WERI-Rb-1 (cell line): Measurements from ENCODE around the gene FOCAD.

Source experiments
- DNase-seq: peaks from one replicate; pipeline ENCODE4 v3.0.0-alpha.2; 2020
- H3K27ac ChIP-seq: fragments of 250-450 bp; sonication (Bioruptor Pico); 2 replicates; pipeline ENCODE4 v1.5.1; 2020; ENCODE audit warnings: mild to moderate bottlenecking, moderate library complexity
- H3K27me3 ChIP-seq: fragments of 250-450 bp; sonication (Bioruptor Pico); 2 replicates; pipeline ENCODE4 v1.5.1; 2021; ENCODE audit warnings: mild to moderate bottlenecking, low read depth, moderate library complexity; ENCODE audit not compliant: insufficient read depth, severe bottlenecking
- H3K36me3 ChIP-seq: fragments of 250-450 bp; sonication (Bioruptor Pico); 2 replicates; pipeline ENCODE4 v1.5.1; 2020; ENCODE audit warnings: mild to moderate bottlenecking, moderate library complexity
- H3K4me3 ChIP-seq: 2 replicates; pipeline ENCODE4 v1.5.1; 2011; ENCODE audit warnings: low read depth, mild to moderate bottlenecking, control low read depth, low read length
- H3K9me3 ChIP-seq: fragments of 250-450 bp; sonication (Bioruptor Pico); 2 replicates; pipeline ENCODE4 v1.5.1; 2021; ENCODE audit warnings: mild to moderate bottlenecking, moderate library complexity; ENCODE audit not compliant: severe bottlenecking
- TF ChIP-seq, protein P1 (sequence below): IDR thresholded peaks from 2 replicates; pipeline ENCODE4 v1.5.1; 2011; ENCODE audit warnings: low read depth, mild to moderate bottlenecking, control low read depth, inconsistent platforms, low read length

FOCAD gene

DNA sequence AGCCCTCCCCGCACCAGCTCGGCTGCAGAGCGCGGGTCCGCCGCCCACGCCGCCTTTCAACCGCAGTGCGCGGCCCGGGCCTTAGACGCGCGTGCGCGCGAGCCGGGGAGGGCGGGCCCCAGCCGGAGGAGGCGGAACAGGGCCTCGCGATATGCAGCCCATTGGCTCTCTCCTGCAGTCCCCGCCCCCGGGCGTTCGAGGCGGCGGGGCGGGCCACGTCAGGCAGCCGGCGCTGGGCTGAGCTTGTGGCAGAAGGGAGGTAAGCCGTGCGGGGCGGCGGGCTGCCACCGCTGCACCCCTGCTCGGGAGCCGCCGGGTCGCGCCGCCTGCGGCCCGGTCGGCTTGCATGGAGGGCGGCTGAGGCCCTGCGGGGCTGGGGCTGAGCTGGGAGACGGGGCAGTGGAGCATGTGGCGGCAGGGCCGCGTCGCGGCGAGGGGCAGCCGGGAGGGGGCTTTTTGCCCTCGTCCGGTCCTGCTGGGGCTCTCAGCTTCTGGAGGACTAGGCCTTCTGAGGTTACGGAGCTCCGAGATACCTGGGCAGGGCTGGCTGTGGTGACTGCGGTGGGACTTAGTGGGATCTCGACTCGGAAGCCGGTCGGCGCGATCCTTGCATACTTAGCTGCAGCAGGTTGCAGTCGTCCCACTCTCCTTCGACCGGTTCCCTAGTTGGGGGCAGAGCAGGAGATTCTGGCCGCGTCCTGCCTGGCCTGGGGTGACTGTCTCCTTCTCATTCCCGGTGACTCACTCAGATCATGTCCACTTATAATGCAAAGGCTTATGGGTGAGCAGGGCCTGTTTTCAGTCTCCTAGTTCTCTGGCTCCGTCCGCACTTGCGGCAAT lies at the start of gene FOCAD:
TSS of gene FOCAD (plus strand) at position 225 of the 840 bp plus-strand sequence. CDS start 31,095 bp downstream, outside the sequence.
- DNase-seq, result peak; percentile 97
- TF ChIP-seq, protein P1, sequence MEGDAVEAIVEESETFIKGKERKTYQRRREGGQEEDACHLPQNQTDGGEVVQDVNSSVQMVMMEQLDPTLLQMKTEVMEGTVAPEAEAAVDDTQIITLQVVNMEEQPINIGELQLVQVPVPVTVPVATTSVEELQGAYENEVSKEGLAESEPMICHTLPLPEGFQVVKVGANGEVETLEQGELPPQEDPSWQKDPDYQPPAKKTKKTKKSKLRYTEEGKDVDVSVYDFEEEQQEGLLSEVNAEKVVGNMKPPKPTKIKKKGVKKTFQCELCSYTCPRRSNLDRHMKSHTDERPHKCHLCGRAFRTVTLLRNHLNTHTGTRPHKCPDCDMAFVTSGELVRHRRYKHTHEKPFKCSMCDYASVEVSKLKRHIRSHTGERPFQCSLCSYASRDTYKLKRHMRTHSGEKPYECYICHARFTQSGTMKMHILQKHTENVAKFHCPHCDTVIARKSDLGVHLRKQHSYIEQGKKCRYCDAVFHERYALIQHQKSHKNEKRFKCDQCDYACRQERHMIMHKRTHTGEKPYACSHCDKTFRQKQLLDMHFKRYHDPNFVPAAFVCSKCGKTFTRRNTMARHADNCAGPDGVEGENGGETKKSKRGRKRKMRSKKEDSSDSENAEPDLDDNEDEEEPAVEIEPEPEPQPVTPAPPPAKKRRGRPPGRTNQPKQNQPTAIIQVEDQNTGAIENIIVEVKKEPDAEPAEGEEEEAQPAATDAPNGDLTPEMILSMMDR, result no peak
- Histone ChIP-seq H3K27me3 (no peaks in the 10 kb centered on the region), H3K27ac (peak within 1 kb of the TSS; percentile 92), H3K36me3 (no peaks in the 10 kb centered on the region), H3K4me3 (peak within 1 kb of the TSS; percentile 76), H3K9me3 (no peaks in the 10 kb centered on the region)

DNA sequence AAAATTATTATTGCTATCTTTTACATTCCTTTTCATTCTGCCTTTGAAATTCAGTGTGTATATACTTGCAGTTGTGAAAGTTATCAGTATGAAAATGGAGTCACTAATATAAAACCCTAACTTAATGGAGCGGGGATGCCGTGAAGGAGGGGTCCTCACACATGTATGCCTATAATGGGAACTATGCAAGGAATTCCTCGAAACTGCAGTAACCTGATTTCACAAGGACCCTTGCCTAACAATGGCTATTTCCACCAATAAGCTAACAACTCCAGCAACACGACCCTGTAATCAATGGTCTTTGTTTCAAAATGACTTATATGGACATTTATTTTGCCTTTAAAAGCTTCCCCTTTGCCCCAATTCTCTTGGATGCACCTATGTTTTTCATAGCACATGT lies 49.2 kb upstream of the FOCAD start:
- Histone ChIP-seq H3K27me3 (no peaks in the 10 kb centered on the region), H3K4me3 (no peak overlapping the region), H3K9me3 (no peaks in the 10 kb centered on the region), H3K27ac (no peak overlapping the region), H3K36me3 (no peaks in the 10 kb centered on the region)
- TF ChIP-seq, protein P1, result no peak
- DNase-seq, result no peak

DNA sequence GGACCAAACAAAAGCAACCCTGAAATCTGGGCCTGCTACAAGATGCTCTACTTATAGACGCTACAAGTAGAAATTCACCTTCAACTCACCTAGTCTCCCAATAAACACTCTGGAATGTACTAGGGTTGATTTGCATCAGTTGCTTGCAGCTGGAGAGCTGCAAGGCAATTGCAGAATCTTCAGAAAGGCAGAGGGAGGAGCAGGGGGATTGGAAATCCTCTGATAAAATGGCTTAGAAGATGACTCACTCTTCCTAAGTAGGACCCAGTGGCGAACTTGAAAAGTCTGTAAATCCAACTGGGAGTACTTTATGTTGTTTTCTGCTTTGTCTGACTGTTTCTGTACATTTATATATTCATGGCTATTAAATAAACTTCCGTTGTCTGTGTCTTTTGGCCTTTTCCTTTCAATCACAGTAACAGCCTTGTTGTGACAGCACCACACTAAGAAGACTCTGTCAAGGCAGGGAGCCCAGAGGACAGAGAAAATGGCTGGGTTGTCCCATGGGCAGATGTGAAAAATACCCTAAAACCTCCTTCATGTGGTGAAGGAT lies 47.1 kb upstream of the FOCAD start:
- DNase-seq, result no peak
- no peaks in the 10 kb centered on the region for H3K27me3 ChIP-seq
- no peak overlapping the region for H3K27ac ChIP-seq
- H3K9me3 ChIP-seq, result no peaks in the 10 kb centered on the region
- TF ChIP-seq, protein P1, result no peak
- H3K36me3 ChIP-seq, result no peaks in the 10 kb centered on the region
- no peak overlapping the region for H3K4me3 ChIP-seq

GRCh38 chr9:20640331-20641187 lies 43.5 kb upstream of the FOCAD start:
- no peak overlapping the region for H3K4me3 ChIP-seq
- TF ChIP-seq, protein P1, result no peak
- no peaks in the 10 kb centered on the region for H3K27me3 ChIP-seq
- no peaks in the 10 kb centered on the region for H3K9me3 ChIP-seq
- H3K27ac ChIP-seq, result no peak overlapping the region
- no peak for DNase-seq
- no peaks in the 10 kb centered on the region for H3K36me3 ChIP-seq

- DNase-seq, result no peak
- Histone ChIP-seq H3K36me3 (no peaks in the 10 kb centered on the region), H3K27me3 (no peaks in the 10 kb centered on the region), H3K9me3 (no peaks in the 10 kb centered on the region), H3K27ac (no peak overlapping the region), H3K4me3 (no peak overlapping the region)
- TF ChIP-seq, protein P1, result no peak
Measured at GRCh38 chr9:20642045-20642444, 42.0 kb upstream of the FOCAD start.
